ENCODE measurements around the gene KRTAP10-2.
A peak's percentile ranks its signal among the peaks of the same experiment; 100 is the strongest.
"Not testable (repeated sequence)": the region's sequence is repeated elsewhere in the genome, so short reads cannot be mapped to it uniquely, and the experiment has no call there.

KRTAP10-2 gene

DNA sequence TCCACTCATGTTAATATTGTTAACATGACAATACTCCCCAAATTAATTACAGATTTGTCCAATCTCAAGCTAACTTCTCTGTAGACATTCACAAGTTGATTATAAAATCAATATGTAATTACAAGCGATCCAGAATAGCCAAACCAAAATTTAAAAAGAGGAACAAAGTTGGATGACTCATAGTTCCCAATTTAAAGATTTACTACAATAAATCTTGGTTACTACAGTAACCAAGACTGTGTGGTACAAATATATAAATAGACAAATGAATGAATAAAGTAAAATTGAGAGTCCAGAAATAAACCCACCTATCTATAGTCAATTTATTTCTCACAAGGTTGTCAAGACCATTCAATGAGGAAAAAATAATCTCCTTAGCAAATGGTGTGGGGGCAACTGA, 15.1 kb upstream of the KRTAP10-2 start:
- peak; percentile 86 for DNase-seq

DNA sequence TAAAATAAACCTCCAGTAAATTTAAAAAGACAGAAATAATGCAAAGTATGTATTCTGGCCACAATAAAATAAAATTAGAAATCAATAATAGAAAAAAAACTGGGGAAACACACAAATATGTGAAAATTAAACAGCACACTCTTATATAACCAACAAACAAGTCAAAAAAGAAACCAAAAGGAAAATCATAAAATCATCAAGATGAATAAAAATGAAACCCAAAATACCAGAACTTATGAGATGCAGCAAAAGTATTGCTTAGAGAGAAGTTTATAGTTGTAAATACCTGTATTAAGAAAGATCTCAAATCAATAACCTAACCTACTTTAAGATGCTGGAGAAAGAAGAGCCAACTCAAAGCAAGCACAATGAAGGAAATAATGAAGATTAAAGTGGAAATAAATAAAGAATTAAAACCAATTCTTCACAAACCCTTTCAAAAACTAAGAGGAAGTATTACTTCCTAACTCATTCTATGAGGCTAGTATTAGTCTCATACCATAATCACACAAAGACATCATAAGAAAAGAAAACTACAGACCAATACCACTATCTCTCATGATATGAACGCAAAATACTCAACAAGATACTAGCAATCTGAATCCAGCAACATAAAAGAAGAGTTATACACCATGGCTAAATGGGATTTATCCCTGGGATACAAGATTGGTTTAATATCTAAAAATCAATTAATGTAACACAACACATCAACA, 13.7 kb upstream of the KRTAP10-2 start:
- DNase-seq: no peak

GRCh38 chr21:44564099-44564498, 12.8 kb upstream of the KRTAP10-2 start:
- no peak for DNase-seq

- no peak for DNase-seq
Observed at GRCh38 chr21:44558695-44559094, 7.4 kb upstream of the KRTAP10-2 start, which contains the start of gene KRTAP10-3. KRTAP10-3 (minus strand) TSS chr21:44558795; CDS start chr21:44558715, 80 bp downstream.

- DNase-seq: not testable (repeated sequence)
Observed at GRCh38 chr21:44558329-44558675, 7.0 kb upstream of the KRTAP10-2 start.

GRCh38 chr21:44557491-44558328, 6.4 kb upstream of the KRTAP10-2 start:
- DNase-seq: no peak

DNA sequence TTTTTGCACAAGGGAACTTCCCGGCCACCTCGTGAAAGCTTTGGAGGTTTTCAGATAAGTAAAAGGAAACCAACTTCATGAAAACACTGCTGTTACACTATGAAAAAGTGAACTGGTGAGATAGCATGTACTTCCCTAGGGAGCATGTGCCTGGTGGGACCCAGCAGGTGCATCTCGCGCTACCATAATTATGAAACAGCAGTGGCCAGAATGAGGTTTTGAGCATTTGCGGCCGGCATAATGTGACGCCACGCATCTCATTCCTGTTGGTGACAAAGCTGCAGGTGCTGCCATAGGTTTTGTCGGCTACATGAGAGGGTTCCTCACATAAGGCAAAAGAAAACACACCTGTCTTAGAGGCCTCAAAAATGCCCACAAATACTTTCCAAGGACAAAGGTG, 5.6 kb upstream of the KRTAP10-2 start:
- DNase-seq: peak; percentile 31

GRCh38 chr21:44555200-44555875, 4.0 kb upstream of the KRTAP10-2 start:
- DNase-seq: no peak

GRCh38 chr21:44552681-44553080, 1.4 kb upstream of the KRTAP10-2 start:
- no peak for DNase-seq

GRCh38 chr21:44552136-44552535, 831 bp upstream of the KRTAP10-2 start:
- no peak for DNase-seq

DNA sequence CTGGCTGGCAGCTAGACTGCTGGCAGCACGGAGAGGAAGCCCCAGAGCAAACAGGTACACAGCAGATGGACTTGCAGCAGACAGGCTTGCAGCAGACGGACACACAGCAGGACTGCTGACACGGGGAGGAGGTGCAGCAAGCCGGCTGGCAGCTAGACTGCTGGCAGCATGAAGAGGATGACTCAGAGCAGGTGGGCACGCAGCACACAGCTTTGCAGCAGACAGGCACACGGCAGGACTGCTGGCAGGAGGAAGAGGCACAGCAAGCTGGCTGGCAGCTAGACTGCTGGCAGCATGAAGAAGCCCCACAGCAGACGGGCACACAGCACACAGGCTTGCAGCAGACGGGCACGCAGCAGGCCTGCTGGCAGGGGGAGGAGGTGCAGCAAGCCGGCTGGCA, 498 bp downstream of the KRTAP10-2 start:
- no peak for DNase-seq

GRCh38 chr21:44550285-44550684, 1.0 kb downstream of the KRTAP10-2 start:
- not testable (repeated sequence) for DNase-seq

- DNase-seq: no peak
Observed at GRCh38 chr21:44549525-44550211, 1.6 kb downstream of the KRTAP10-2 start.

DNA sequence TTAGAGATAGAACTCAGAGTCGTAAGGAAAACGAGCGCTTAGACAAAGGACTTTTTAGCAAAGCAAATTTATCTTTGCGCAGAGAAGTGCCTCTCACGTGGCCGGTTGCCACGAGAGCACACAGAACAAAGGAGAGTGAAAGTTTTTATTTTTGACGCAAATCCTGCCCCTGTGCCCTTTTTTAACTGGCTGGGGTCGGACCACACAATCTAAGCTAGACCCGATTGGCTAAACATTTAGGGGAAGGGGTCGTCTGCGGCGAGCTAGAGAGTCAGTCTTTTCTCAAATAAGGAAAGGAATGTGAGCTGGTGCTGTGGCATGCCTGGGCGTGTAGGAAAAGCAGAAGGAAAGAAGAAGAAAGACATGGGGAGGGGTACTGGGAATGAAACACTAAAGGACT, 2.4 kb downstream of the KRTAP10-2 start:
- DNase-seq: no peak

DNA sequence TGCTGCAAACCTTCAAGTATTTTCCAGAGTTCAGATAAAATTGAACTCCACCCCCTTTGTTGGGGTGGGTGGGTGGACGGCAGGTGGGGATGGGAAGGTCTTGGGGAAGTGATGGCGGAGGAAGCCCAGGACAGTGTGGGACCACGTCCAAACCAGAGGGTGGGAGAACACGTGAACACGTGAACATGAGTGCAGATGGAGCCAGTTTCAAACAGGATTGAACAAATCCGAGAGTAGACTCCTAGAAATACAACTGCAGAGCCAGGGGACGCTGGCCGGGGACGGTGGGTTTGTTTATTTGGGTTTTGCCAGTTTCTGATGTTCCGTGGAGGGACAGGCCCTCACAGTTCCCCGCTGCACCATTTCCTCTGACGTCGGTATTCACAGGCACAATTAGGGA, 2.9 kb downstream of the KRTAP10-2 start:
- no peak for DNase-seq

DNA sequence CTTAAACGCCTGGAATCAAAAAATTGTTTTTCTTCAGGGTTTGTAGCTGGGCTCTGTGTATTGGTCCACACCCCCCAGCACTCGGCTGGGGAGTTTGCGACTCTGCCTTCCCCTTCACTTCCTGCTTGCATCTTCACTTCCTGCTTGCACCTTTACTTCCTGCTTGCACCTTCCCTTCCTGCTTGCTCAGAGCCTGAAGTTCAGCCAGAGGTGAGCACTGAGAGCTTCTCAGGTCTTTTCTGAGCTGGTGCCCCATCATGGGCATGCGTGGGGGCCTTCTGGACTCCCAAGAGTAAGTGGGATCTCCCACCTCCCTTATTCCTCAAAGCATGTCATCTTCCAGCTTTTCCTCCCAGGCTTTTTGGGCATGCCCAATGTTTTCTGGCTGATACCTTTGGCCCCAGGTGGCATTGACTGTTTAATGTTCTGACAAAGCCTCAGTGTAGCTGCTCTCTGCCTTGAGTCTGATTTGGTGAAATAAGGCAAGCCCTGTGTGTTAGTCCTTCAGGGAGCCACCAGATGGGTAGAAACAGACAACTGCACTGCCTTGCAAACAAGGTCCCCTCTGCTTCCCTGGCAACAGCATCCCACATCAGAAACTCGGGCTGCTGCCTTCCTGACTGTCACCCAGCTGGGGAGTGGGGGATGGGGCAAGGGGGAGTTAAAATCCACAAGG, 3.5 kb downstream of the KRTAP10-2 start:
- no peak for DNase-seq

- no peak for DNase-seq
Observed at GRCh38 chr21:44544566-44544965, 6.7 kb downstream of the KRTAP10-2 start.

DNA sequence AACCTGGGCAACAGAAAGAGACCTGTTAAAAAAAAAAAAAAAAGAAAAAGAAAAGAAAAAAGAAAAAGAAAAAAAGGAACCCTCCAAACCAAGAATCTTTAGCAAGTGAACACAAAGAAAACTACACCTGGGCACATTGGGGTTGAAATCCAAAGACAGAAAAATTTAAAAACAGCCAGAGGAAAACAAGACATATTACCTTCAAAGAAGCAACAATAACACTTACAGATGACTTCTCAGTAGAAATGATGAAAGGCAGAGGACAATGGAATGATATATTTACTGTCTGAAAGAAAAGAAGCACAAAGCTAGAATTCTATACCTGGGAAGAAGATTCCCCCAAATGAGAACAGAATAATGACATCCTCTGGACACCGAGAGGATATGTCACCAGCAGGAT, 8.6 kb downstream of the KRTAP10-2 start:
- no peak for DNase-seq

DNA sequence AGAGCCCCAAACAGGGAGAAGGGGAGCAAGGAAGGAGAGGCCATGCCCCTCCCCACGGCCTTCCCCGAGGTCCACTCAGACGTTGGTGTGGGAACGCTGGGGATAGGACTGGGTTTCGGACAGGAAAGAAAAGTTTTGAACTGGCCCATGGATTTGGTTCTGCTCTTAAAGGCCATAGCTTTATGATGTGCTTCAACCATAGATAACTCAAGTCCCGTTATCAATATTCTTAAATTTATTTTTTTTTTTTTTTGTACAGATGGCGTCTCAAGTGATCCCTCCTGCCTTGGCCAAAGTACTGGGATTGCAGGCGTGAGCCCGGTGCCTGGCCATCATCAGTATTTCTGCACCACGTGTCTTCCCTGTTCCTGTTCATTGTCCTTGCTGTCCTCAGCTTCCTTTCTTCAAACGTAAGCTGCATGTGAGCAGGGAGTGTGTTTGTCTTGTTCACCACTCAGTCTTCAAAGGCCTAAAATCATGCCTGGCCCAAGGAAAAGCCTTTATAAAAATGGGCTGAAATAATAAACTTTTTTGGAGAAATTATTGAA, 10.5 kb downstream of the KRTAP10-2 start:
- DNase-seq: no peak

DNA sequence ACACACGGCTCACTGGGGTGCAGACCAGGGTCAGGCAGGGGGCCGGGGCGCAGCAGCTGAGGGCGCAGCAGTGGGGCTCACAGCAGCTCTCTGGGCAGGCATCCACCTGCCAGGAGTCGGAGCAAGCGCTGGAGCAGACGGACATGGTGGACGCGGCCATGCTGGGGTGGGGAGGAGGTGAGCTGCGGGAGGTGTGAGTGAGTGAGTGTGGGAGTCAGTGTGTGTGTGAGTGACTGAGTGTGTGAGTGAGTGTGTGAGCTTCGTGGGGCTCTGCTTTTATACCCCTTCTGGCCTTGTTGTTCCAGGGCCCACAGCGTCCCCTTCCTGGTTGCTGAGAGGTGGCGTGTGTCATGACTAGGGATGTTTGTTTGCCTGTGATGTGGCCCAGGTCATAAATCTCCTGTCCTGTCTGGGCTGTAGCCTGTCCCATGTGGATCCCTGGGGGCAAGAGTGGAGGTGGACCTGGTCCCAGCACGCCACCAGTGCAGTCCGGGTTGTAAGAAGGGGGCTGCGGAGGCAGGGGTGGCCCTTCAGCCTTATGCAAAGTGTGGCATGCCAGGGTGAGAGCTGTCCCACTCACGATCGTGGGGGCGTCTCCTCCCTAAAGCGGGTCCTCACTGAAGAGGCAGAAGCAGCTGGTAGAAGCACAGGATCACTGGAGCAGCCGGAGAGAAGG, 11.2 kb downstream of the KRTAP10-2 start, which contains the start of gene KRTAP10-1:
KRTAP10-1 (minus strand) TSS at position 205 of the 676 bp plus-strand sequence; CDS start at position 160, 45 bp downstream.
- DNase-seq: no peak

- DNase-seq: no peak
Observed at GRCh38 chr21:44539046-44539445, 12.3 kb downstream of the KRTAP10-2 start.

Data from MV-4-11 (cell line).